ENCODE results near the gene RPS24. TPM values are rescaled to one million over a fixed set of nuclear protein-coding genes. Genes with fewer than 3 reads are reported as not detected.

RPS24 gene
- 3,291 TPM for total RNA-seq

- TF ChIP-seq POLR2AphosphoS5 (IDR thresholded peaks at IDR 0.05; ENCODE audit: insufficient read depth in 1 of 2, low read depth in 1 of 2) (peak; percentile 90 to 91), POLR2A (IDR thresholded peaks at IDR 0.05) (peak in 1 of 2 donors; percentile 49)
- TF ChIP-seq, protein P1, sequence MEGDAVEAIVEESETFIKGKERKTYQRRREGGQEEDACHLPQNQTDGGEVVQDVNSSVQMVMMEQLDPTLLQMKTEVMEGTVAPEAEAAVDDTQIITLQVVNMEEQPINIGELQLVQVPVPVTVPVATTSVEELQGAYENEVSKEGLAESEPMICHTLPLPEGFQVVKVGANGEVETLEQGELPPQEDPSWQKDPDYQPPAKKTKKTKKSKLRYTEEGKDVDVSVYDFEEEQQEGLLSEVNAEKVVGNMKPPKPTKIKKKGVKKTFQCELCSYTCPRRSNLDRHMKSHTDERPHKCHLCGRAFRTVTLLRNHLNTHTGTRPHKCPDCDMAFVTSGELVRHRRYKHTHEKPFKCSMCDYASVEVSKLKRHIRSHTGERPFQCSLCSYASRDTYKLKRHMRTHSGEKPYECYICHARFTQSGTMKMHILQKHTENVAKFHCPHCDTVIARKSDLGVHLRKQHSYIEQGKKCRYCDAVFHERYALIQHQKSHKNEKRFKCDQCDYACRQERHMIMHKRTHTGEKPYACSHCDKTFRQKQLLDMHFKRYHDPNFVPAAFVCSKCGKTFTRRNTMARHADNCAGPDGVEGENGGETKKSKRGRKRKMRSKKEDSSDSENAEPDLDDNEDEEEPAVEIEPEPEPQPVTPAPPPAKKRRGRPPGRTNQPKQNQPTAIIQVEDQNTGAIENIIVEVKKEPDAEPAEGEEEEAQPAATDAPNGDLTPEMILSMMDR (IDR thresholded peaks at IDR 0.05), result no peak
- intact Hi-C loops (cut with DNase I), result no loop called here
- DNase-seq (ENCODE audit: extremely low spot score in 2 of 2), result peak in 1 of 2 donors; percentile 96
- Histone ChIP-seq H3K27me3 (no peaks in the 10 kb centered on the region), H3K4me3 (peak within 1 kb of the TSS; percentile 68 to 78), H3K27ac (peak within 1 kb of the TSS; percentile 74), H3K36me3 (peaks cover 0 to 39% of the 10 kb centered on the region in 2 donors), H3K4me1 (peaks cover 59% of the 10 kb centered on the region), H3K9me3 (no peaks in the 10 kb centered on the region)
Measured at GRCh38 chr10:78033637-78034470, at the start of gene RPS24. Gene RPS24 (plus strand): TSS chr10:78033863. CDS start chr10:78033902, 39 bp downstream.

- Histone ChIP-seq H3K27ac (no peak overlapping the region), H3K4me1 (no peaks in the 10 kb centered on the region), H3K36me3 (peaks cover 0 to 94% of the 10 kb centered on the region in 2 donors), H3K27me3 (no peaks in the 10 kb centered on the region), H3K4me3 (no peak overlapping the region), H3K9me3 (no peaks in the 10 kb centered on the region)
- intact Hi-C loops (cut with DNase I), result no loop called here
- no peak for DNase-seq (ENCODE audit: extremely low spot score in 2 of 2)
- TF ChIP-seq, protein P1 (IDR thresholded peaks at IDR 0.05), result no peak
- TF ChIP-seq POLR2AphosphoS5 (IDR thresholded peaks at IDR 0.05; ENCODE audit: insufficient read depth in 1 of 2, low read depth in 1 of 2) (no peak), POLR2A (IDR thresholded peaks at IDR 0.05) (no peak)
Measured at GRCh38 chr10:77984986-77985385, 48.7 kb upstream of the RPS24 start.

- Histone ChIP-seq H3K4me1 (no peaks in the 10 kb centered on the region), H3K4me3 (no peak overlapping the region), H3K27ac (no peak overlapping the region), H3K9me3 (no peaks in the 10 kb centered on the region), H3K27me3 (no peaks in the 10 kb centered on the region), H3K36me3 (peaks cover 0 to 94% of the 10 kb centered on the region in 2 donors)
- intact Hi-C loops (cut with DNase I), result no loop called here
- no peak for DNase-seq (ENCODE audit: extremely low spot score in 2 of 2)
- TF ChIP-seq POLR2A (IDR thresholded peaks at IDR 0.05) (no peak), POLR2AphosphoS5 (IDR thresholded peaks at IDR 0.05; ENCODE audit: insufficient read depth in 1 of 2, low read depth in 1 of 2) (no peak)
- TF ChIP-seq, protein P1 (IDR thresholded peaks at IDR 0.05), result no peak
Measured at GRCh38 chr10:77987671-77988255, 45.9 kb upstream of the RPS24 start.

GRCh38 chr10:77989081-77989724, 44.5 kb upstream of the RPS24 start:
- intact Hi-C loops (cut with DNase I), result no loop called here
- Histone ChIP-seq H3K27me3 (no peaks in the 10 kb centered on the region), H3K27ac (no peak overlapping the region), H3K36me3 (peaks cover 0 to 93% of the 10 kb centered on the region in 2 donors), H3K4me1 (no peaks in the 10 kb centered on the region), H3K9me3 (no peaks in the 10 kb centered on the region), H3K4me3 (no peak overlapping the region)
- DNase-seq (ENCODE audit: extremely low spot score in 2 of 2), result no peak
- TF ChIP-seq, protein P1 (IDR thresholded peaks at IDR 0.05), result no peak
- TF ChIP-seq POLR2A (IDR thresholded peaks at IDR 0.05) (no peak), POLR2AphosphoS5 (IDR thresholded peaks at IDR 0.05; ENCODE audit: insufficient read depth in 1 of 2, low read depth in 1 of 2) (no peak)
